ENCODE results near the gene ODAD4. TPM values are rescaled to one million over a fixed set of nuclear protein-coding genes. Genes with fewer than 3 reads are reported as not detected.

Gene ODAD4
- total RNA-seq, 1 experiment from 2014 or later: 0.98 TPM

- Histone ChIP-seq H3K27me3 (ENCODE audit: insufficient read depth, low read length) (no peaks in the 10 kb centered on the region), H3K36me3 (ENCODE audit: control insufficient read depth in 1 of 2, insufficient read depth in 2 of 2, low read length in 2 of 2) (peaks cover 55 to 70% of the 10 kb centered on the region in 2 experiments), H3K9ac (ENCODE audit: low read length) (no peak overlapping the region), H3K79me2 (ENCODE audit: insufficient read depth, low read length) (no peaks in the 10 kb centered on the region), H3K9me2 (ENCODE audit: insufficient read depth) (no peaks in the 10 kb centered on the region), H3K27ac (ENCODE audit: low read depth, low read length) (no peak overlapping the region), H4K20me1 (ENCODE audit: insufficient read depth) (no peaks in the 10 kb centered on the region), H3K4me1 (ENCODE audit: control insufficient read depth in 1 of 2, insufficient read depth in 2 of 2, low read length in 2 of 2) (no peaks in the 10 kb centered on the region), H3K4me3 (replicated peaks in 1 of 2; ENCODE audit: low read depth in 1 of 2, low read length in 2 of 2) (no peak overlapping the region), H2AFZ (ENCODE audit: low read depth, low read length, poor library complexity, severe bottlenecking) (no peak overlapping the region), H3K4me2 (ENCODE audit: low read length) (no peak overlapping the region), H3K9me3 (ENCODE audit: control insufficient read depth in 1 of 2, insufficient read depth in 1 of 2, low read depth in 1 of 2, low read length in 2 of 2) (no peaks in the 10 kb centered on the region)
- RAD21 ChIA-PET (ENCODE audit: low non-redundant PET in 1 of 2, low total read pairs in 2 of 2, uncharacterized antibody in 2 of 2, unreplicated experiment in 2 of 2): no interaction called here
- intact Hi-C loops (cut with micrococcal nuclease): no loop called here
- CTCF ChIA-PET: no interaction called here
- no peak for ATAC-seq
- POLR2A ChIA-PET: no interaction called here
- TF ChIP-seq POLR2AphosphoS5 (IDR thresholded peaks at IDR 0.05; ENCODE audit: low read depth, low read length): no peak
- TF ChIP-seq CBX3 (IDR thresholded peaks at IDR 0.05; ENCODE audit: low read depth): no peak
- TF ChIP-seq FOSL1 (IDR thresholded peaks at IDR 0.05; ENCODE audit: low read depth): no peak
- TF ChIP-seq EZH2 (IDR thresholded peaks at IDR 0.05): no peak
- no peak for TF ChIP-seq ATF3 (IDR thresholded peaks at IDR 0.05)
- no peak for TF ChIP-seq SIN3A (IDR thresholded peaks at IDR 0.05; ENCODE audit: low read depth)
- TF ChIP-seq ZNF274 (IDR thresholded peaks at IDR 0.05; ENCODE audit: low read depth, low read length): no peak
- TF ChIP-seq EZH2phosphoT487 (IDR thresholded peaks at IDR 0.05; ENCODE audit: borderline replicate concordance): no peak
- no peak for TF ChIP-seq YY1 (IDR thresholded peaks at IDR 0.05; ENCODE audit: extremely low read depth, insufficient replicate concordance, low read depth, low read length)
- TF ChIP-seq ZBTB33 (IDR thresholded peaks at IDR 0.05; ENCODE audit: extremely low read depth, insufficient replicate concordance, low read length): no peak
- no peak for TF ChIP-seq EGR1 (IDR thresholded peaks at IDR 0.05; ENCODE audit: low read depth)
- DNase-seq (ENCODE audit: low read depth, low spot score): no peak
- no TSS peak for BruUV-seq (replicated peaks)
Measured at GRCh38 chr17:41984454-41984853, 54.0 kb downstream of the ODAD4 start.
